Stimulated activated CD8-positive, alpha-beta memory T cell treated with anti-CD3 and anti-CD28 coated beads, Interleukin-15, amount 100 ng/mL, for 1 hour (primary cell): ENCODE data around the gene KXD1.

Source experiments
- DNase-seq: peaks from one replicate; pipeline ENCODE4 v3.0.0-alpha.2; 2020; ENCODE audit warnings: low read depth

KXD1 gene

DNA sequence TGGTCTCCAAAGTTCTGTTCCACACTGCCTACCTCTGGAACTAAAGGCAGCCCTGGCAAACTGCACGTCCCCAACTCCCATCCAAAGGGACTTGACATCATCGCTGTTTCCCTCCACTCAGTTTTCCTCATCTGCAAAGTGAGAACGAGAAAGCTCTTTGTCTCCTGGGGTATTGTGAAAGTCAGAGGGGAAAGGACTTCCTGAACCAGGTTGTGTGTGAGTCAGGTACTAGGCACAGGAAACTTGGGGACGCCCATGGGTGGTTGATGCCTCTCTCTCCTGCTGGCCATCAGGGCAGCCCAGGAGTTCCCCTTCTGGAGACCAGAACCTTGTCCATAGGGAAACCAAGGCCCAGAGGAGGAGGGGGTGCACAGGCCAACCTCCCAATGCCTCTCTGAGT lies 44.2 kb downstream of the KXD1 start:
- no peak for DNase-seq

DNA sequence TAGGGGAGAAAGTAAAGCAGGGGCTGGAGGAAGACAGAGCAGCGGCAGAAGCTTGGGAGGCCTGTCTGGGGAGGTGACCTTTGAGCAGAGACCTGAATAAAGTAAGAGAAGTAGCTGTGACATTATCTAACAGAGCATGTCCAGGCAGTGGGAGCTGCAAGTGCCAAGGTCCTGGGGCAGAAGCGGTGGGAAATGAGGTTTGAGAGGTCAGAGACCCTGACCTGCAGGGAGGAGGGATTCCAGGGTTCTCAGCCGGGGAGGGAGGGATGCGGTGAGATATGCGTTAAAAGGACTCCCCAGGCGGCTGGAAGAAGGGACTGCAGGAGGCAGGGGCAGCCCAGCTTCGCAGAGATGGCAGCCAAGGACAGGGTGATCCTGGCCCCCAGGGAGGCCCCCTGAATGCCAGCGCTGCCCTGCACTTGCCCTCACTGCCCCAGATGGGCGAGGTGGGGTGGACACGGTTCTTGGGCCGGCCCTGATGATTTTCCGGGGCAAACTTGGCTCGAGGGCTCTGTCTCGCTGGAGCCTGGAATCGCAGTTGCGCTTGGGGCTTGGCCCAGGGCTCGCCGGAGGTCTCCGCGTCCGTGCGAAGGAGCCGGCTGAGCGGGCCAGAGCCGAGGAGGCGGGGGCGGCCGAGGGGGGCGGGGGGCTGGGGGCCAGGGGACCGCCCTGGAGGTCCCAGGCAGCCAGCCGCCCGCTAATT lies 45.7 kb downstream of the KXD1 start:
- DNase-seq: no peak

DNA sequence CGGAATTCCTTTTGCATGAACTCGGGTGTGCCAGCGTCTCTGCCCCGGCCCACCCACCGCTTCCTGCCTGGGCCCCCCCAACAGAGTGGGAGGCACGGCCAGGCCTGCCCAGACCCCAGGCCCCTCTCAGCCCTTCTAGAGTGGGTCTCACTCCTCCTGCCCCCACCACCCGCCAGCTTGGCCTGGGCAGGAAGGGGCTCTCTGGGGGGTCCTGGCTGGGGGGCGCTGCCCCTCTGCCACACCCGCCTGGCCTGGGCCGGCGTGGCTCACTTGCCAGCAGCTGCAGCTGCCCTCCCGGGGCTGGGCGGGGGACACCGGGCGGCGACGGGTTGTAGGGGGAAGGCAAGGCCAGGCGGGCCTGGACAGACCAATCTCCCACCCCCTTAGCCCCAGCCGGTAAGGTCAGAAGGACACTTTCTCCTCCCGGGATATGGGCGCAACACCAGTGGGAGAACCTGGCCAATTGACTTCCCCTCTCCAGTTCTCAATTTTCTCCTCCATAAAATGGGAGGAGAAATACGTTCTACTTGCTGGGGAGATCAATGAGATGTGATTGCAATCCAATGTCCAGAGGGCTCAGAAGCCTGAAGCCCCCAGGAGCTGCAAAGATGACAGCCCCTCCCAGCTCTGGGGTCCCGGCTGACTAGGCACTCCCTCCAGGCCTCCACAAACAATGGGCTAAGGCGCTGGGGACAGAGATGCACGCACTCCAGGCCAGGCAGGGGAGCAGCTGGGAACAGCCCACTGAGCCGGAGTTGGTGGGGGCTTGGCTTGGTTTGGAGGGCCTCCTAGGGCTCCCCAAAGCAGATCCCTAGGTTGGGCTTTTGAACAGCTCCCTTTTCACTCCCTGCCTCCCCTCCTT lies 46.5 kb downstream of the KXD1 start:
- no peak for DNase-seq

DNA sequence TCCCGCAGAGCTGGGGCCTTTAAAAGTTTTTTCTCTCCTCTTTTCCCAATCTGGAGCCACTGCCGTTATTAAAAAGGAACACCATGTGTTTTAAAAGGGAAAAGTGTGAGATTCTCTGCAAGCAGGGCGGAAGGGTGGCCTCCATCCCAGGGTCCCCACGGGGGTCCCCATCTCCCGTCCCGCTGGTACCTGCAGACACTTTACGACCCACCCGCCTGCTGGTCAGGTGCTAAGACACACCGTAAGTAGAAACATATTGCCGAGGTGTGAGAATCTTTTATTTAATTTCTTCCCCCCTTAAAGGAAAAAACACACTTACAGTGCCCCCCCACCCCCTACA lies 47.1 kb downstream of the KXD1 start:
- DNase-seq: no peak

DNA sequence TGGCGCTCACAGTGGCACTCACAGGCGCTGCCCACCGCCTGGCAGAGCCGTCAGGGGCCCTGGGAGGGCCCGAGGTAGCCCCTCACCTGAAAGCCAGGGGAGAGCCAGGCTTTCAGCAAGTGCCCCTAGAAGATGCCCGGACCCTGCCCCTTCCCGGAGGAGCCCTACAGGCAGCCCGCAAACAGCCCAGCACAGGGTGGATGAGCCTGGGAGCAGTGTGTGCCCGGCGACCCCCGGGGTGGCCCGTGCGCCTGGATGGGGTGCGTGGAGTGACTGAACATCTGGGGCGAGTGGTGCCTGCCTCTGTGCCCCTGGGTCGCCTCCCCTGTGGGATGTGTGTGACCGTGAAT lies 47.5 kb downstream of the KXD1 start:
- no peak for DNase-seq

DNA sequence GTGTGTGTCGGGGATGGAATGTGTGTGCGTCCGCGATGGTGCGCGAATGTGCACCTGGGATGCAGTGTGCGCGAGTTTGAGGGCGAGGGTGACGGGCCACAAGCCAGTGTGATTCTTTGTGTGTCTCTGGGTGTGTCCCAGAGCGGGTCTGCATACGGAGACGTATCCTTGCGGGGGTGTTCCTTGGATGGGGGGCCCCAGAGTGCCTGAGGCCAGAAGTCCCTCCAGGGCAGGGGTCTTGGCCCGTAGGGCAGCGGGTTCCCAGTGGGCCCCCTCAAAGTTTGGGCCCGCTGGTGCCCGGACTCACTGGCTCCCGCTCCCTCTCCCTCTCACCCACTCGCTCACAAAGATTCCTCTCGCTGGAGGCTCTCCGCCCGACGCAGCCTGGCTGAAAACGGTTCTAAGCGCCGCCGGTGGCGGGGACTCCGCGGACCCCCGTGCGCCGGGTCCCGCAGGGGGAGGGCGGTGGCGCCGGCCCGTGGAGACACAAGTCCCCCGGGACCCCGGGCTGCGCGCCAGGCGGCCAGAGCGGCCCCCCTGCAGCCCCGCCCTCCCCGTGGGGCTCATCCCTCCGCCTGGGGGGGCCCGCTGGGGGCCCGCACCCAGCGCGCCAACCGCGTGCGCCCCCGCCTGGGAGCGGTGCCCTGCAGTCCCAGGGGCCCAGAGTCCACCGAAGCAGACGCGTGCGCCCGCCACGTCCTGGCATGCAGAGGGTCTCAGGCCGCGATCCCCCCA lies 48.0 kb downstream of the KXD1 start:
- no peak for DNase-seq

DNA sequence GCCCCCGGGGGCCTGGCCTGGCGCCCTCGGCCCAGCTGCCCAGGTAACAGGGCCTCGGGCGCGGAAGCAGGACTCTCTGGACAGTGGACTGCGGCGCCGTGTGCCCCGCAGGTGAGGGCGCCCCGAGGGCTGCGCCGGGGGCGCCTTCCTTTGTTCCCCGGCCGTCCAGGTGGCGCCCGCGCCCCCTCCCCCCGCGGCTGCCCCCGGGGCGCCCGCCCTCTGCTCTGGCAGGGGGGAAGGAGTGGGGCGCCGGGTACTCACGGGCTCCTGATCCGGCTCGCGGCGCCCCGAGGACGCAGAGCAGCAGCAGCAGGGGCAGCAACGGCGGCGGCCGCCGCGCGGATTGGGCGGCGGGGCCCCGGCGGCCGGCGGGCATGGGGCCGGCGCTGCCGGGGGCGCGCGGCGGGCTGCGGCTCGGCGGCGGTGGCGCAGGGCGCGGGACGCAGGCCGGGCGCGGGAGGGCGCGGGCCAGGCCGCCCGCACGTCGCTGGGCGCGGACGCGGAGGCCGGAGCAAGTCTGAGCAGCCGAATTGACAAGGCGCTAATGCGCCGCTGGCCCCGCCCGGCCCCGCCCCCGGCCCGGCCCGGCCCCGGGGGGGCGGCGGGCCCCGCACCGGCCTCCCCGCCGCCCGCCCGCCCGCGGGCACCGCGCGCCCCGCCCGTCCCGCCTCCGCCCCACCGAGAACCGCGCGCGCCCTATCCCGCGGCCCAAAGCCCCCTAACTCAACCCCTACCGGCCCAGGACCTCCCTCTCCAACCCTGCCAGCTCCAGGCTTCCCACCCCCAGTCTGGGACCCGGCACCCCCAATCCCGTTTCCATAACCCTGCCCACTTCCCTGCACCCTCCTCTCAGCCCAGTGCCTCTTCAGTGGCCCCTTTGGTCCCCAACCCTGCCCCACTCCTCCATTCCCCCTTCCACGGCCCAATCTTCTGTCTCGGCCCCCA lies 48.9 kb downstream of the KXD1 start, which contains the start of gene CRLF1:
CRLF1 (minus strand) TSS at position 519 of the 945 bp plus-strand sequence; CDS start at position 376, 143 bp downstream.
- DNase-seq: no peak

DNA sequence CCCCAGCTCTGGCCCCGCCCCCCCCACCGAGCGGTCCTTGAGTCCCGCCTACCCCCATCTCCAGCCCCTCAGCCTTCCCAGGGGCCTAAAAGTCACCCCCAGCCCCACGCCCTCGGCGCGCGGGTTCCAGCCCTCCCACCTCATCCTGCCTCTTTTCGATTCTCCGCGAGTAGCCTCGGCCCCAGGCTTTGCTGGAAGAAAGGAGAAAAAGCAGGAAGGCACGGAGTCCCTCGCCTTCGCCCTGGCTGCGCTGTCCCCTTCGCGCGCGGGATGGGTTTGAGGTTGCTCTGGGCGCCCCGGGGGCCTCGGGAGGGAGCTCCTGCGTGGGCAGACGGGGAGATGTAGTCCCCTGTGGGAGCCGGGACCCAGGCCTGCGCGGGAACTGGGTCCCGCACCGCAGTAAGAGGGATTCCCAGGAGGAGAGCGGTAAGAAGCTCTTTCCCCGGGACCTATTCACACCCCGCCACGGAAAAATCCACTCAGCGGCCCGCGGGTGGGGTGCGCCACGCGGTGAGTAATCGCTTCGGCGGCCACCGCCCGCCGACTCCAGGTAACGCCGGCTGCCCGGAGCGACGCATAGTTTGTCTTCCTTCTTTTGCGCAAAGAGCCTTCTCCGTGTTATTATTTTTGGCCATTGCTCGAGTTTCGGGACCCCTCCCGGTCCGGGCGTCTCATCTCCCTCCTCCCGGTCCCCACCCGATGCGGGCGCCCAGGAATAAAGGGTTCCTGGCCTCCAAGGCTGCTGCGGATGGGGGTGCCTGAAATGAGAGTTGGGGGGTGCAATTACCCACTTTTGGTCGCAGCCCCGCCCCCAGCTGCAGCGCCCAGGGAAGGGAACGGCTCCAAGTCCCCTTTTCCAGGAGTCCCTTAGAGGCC lies 49.8 kb downstream of the KXD1 start:
- DNase-seq: no peak

DNA sequence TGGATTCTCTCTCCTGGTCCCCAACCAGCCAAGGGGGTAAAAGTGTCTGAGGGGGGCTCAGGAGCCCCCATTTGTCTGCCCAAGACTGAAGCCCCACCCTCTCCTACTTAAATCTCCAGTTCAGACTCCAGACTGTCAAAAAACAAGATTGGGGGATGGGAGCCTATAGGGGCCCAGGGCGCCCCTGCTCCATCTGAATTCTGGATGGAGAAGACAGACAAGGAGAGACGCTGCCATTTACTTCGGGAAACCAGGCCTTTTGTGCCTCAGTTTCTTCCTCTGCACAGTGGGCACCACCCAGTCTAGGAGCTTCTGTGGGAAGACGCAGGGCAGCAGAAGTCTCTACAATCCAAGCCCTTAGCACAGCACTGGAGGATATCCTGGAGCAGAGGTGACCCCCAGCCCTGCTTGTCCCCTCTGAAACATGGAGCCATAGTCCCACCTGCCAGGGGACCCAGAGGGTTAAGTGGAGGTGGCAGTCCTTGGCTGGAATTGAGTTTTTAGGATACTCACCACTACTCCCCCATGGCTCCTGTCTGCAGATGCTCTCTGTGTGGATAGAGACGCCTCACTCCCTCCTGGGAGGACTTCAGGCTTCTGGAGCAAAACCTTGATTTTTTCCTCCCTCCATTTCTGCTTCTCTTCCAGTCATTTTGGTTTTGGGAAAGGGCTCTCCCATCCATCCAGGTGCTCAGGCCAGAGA lies 50.6 kb downstream of the KXD1 start:
- no peak for DNase-seq

DNA sequence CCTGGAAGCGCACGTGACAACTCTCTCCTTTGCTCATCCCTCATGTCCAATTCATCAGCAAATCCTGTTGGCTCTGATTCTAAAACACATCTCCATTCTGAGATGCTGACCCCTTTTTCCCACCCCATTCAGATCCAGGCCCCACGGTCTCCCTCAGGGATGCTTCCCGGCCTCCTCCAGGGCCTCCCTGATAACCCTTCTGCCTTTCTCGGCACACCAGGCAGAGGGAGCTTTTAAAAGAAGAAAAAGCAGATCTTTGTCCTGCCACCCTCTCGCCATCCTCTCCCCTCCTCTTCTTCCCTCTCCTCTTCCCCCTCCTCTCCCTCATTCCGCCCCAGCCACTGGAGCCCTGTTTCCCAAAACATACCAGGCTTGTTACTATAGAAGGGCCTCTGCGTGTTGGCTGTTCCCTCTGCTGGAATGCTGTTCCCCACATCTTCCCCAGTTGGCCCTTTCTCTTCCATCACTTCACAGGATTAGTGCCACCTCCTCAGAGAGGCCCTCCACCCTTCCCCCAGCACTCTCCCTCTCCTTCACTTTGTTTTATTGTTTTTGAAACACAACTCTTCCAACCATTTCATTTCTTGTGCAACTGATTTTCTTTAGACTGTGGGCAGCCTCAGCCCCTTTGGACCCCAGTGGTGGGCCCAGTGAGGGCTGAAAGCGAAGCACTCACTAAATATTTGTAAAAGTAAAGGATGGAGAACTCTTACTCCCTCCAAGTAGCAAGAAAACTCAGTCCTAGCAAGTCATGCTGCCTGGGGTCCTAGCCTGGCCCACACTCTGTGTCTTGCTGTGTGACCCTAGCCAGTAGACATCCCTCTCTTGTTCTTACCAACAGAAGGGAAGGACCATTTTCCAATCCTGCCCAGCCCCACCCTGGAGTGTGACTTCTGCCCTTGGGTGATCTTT lies 51.4 kb downstream of the KXD1 start:
- no peak for DNase-seq

DNA sequence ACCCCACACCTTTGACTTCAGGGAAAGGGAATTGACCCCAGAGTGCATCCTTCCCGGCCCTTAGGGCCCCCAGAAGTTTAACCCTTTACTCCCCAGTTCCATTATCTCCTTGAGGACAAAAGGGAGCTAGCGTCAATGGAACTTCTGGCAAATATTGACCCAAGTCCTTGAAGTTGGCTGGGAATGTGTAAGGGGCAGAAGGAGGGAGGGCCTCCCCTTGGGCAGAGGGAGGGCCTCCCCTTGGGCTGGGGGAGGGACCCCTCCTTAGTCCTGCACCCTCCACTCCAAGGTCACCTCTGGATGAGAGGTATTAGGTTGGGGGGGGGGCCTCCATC lies 52.0 kb downstream of the KXD1 start:
- no peak for DNase-seq

DNA sequence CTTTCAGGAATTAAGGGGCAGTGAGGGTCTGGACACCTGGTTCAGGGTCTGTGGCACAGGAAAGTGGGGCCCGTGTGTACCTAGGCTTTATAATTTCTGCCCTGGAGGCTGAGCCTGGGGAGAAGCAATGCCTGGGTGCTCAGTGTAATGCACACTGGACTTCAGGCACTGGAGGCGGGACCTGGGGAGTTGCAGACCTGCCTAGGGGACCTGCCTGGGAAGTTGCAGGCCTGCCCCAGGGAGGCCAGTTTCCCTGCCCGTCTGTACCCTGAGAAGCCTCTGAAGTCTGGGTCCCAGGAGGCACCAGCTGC lies 52.5 kb downstream of the KXD1 start:
- DNase-seq: no peak

DNA sequence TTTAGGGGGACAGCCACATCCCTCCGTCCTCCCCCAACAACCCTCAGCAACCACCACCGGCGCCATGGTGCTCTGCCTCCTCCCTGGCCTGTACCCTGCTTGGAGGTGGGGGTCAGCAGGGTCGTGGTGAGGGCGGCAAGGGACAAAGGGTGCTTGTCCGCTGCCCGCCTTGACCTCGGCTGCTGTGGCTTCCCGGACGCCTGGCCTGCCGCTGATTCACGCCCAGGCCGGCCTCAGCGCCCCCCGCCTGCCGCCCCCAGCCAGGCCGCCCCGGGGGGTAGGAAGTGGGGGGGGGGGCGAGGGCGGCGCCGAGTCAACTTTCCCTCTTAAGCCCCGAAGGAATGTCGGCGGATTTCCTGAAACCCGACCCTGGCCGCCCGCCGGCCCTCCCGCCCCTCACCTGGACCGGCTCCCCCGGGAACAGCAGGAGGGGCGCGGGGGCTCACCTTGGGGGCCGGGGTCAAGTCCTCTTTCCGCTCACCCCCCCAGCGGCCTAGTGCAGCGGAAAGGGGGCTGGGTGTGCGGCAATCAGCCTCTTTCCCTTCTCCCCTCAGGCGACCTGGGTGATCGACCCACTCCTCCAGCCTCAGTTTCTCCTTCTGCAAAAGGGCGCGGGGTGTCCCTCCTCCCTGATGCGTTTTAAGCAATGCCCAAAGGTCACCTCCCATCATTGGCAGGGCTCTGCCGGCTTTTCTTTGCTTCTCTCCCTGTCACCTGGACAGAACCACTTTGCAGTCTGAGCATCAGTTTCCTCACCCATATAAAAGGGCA lies 53.1 kb downstream of the KXD1 start:
- no peak for DNase-seq

DNA sequence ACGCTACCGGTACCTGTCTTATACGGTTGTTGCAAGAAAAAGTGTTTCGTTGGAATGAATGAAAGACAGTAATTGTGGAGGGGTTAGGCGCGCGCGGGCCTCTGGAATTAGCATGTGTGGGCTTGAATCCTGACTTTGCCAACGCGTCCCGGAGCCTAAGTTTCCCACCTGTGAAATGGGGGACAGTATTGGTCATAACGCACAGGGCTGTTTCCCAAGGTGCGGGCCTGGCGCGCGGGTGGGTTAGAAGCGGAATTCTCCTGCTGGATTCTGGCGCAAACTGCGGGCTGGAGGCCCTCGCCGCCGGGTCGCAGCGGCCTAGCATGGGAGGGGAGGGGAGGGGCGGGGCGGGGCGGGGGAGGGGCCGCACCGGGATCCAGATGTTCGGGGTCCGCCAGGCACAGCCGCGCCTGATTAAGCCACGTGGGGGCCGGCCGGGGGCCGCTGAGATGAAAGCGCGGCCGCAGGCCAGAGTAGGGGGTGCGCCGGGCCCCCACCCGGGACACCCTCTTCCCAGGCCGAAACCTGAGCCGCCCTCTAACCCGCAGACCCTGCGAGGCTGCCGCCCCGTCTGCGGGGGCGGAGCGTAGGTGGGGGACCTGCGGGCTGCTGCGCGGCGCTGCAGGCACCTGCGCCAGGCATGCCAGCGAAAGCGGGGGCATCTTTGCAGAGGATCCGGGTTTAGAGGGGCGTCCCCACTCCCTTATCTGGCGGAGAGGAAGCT lies 53.8 kb downstream of the KXD1 start:
- no peak for DNase-seq

DNA sequence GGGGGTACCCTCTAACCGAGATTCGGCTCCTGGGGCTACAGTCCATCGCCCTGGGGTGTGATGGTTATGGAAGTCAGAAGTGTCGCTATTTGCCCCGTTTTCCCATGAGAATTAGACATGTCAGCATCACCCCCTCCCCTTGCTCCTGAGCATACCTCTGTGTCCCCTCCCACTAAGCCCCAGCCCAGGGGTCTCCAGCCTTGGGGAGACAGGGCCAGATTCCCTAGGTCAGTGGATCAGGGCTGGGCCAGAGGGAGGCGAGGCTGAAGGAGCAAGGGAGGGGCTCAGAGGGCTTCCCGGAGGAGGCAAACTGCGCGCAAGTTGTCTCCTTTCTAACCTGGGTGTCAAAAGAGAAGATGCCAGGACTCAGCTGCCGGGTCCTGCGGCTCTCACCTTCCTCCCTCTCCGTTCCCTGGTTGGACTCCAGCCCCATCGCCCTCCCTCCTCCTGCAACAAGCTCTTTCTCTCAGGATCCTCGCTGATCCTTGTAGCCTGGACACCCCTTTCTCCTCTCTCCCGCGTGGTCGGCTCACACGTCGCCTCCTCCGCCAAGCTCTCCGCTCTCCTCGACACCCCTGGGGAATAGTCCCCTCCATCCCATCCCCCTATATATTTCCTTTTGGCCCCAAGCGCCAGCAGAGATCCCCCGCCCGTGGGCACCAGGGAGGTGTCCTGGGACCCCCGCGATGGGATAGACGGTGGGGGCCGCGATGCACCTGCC lies 54.5 kb downstream of the KXD1 start:
- no peak for DNase-seq

DNA sequence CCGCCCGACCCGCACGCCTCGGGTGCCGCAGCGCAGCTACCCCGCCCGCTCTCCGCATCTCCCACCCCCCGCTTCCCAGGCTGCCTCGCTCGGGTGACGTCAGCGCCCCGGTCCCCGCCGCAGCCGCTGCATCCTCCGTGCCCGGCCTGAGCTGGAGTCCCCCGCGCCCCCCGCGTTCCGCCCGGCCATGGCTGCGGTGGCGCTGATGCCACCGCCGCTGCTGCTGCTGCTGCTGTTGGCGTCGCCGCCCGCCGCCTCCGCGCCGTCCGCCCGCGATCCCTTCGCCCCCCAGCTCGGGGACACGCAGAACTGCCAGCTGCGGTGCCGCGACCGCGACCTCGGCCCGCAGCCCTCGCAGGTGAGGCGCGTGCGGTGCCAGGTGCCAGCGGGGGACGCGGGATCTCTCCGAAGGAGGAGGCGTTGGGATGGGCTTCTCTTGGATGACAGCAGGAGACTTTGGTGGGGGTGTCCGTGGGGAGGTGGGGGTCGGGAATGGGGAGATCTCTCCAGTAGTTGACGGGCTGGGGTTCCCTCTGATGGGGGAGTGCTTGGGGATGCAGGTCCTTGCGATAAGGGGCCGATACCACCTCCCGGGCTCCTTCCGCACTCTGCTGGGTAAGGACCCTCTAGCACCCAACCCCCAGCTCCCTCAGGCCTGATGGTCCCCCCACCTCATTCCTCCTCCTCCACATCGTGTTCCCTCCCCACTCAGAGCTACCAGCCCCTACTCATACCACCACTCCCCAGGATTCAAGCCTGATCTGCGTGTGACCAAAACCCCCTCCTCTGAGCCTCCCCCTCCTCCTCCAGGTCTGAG lies 55.3 kb downstream of the KXD1 start, which contains the start of gene TMEM59L:
TMEM59L (plus strand) TSS at position 99 of the 817 bp plus-strand sequence; CDS start at position 188, 89 bp downstream.
- DNase-seq: no peak
